NCI-H748 (cell line): ENCODE data around the gene DYNC1I1.

ENCODE experiments used
- DNase-seq: peaks from one replicate; lab custom pipeline; 2025; ENCODE audit not compliant: unreplicated experiment; lab: John Stamatoyannopoulos, UW

DYNC1I1 gene

DNA sequence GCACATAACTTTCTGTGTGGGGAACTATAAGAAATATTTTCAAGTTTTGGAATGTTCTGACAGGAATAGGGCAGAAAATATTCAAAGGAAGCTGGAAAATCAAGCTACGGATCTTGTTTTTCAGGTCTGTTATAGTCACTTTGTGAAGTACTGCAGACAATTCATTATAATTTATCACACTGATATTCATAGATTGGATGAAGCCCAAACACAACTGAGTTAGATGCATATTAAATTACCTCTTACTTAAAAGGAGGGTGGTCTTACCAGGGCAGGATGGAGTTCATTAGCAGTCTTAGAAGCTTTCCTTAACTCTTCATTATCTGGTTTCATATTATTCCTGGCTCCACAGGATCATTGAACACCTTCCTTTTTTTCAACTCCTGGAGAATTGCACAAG lies 242.3 kb downstream of the DYNC1I1 start:
- no peak for DNase-seq

GRCh38 chr7:96016056-96016586 lies 243.8 kb downstream of the DYNC1I1 start:
- no peak for DNase-seq

GRCh38 chr7:96016735-96017134 lies 244.4 kb downstream of the DYNC1I1 start:
- DNase-seq, result no peak

- peak; percentile 93 for DNase-seq
Observed at GRCh38 chr7:96017877-96018276, 245.5 kb downstream of the DYNC1I1 start.

- no peak for DNase-seq
Observed at GRCh38 chr7:96021568-96021967, 249.2 kb downstream of the DYNC1I1 start.

GRCh38 chr7:96023387-96023786 lies 251.0 kb downstream of the DYNC1I1 start:
- no peak for DNase-seq

GRCh38 chr7:96026010-96026409 lies 253.7 kb downstream of the DYNC1I1 start:
- no peak for DNase-seq

DNA sequence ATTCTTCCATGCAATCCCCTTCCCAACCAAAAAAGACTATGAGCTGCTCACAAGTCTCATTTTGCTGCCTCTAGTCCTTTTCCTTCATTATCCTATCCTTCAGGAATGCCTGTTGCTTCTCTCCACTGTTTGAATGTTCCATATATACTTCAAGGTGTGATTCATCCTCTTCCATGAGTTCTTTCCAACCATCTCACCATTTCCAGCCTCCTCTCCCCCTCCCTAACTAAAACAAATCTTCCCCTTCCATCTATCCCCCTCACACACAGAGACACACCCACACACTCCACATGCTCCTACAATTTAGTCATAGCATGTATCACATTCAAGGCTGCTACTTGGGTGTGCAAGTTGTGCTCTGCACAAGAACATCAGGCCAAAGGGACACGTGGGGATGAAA lies 254.3 kb downstream of the DYNC1I1 start:
- no peak for DNase-seq

DNA sequence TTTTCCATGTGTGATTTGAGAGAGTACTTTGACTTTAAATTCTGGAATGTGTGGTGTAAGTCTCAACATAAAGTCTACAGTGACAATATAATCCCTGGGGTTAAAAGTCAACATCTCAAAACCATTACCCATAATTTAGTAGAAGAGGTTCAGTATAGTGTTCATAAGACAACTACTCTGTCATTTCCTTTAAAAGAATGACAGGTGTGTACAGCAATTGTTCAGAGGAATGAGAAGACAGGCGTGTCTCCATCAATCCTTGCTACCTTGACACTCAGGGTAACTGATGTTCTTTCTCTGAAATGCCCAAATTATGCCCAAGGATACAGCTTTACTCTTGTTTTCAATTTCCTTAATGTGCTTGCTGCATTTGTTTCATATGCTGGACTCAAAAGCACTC lies 256.4 kb downstream of the DYNC1I1 start:
- no peak for DNase-seq

DNA sequence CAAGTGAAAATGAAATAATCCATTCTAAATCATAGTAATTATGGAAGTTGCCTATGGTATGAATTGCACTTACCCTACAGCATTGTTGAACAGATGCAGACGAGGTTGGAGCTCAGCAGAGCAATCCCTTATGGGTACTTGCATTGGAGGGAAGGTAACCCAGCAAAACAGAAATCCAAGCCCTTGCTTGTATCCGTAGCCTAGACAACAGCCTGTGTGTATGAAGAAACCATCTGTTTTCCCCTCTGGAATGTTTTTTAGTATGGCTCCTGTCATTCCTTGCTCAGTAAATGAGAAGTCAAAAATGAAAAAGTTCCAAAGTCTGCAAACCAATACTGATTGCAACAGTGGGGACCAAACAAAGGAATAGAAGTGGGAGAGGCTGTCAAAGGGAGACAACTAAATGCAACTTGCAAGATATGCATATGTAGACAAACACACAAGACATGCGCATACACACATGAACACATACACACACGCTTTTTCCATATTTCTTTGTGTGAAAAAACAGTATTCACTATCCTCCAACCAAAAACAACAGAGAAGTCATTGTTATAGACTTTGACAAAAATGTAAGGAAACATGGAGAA lies 260.8 kb downstream of the DYNC1I1 start:
- no peak for DNase-seq

DNA sequence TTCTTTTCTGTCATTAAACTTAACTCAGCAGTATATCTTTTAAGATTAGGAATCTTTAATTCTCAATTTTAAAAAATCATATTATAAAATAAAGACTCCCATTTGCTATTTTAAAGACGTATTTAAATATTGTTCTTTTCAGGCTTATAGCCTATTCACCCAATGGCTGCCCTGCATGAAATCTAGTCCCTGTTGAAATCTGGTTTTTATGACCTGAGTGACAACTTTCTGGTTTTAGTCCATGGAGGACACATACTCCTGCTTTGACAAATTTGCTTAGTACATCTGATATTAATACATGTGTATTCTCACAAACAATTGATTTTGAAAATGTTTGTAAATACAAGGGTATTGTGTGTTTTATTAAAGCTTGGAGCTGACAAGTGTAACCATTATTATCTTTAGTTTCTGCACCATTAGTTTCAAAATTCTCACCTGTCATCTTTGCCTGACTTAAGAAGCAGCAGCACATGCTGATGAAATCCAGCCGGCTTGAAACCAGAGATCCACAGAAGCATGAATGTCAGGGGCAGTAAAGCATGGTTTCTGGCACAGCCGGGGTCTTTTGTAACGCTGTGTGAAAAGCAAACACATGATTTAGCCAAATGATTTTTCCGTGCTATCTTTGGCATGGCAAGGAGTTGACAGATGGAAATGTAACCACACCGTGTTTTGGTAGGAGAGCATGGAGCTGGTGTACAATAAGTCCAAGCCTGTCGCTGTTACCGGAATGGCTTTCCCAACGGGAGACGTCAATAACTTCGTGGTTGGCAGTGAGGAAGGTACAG lies 262.8 kb downstream of the DYNC1I1 start:
- DNase-seq, result peak; percentile 87

- no peak for DNase-seq
Observed at GRCh38 chr7:96040250-96040772, 268.0 kb downstream of the DYNC1I1 start.

- DNase-seq, result no peak
Observed at GRCh38 chr7:96041171-96041570, 268.8 kb downstream of the DYNC1I1 start.

DNA sequence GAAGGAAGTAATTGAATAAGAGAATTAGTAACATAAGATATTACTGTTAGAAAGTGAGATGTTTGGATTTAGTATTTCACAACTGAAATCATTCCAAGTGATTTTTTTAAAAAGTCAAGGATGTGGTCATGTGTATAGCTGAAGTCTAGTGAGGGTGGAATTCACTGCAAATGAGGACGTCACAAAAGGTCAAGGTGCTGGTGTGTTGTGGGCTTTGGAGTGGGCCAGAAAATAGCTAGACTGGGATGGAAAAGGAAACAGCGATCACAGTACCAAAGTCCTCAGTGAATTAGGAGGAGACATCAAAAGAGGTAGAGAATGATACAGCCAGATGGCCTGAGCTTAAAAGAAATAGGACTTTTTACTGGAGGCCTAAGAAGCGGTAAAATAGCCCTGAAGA lies 272.8 kb downstream of the DYNC1I1 start:
- DNase-seq, result no peak

DNA sequence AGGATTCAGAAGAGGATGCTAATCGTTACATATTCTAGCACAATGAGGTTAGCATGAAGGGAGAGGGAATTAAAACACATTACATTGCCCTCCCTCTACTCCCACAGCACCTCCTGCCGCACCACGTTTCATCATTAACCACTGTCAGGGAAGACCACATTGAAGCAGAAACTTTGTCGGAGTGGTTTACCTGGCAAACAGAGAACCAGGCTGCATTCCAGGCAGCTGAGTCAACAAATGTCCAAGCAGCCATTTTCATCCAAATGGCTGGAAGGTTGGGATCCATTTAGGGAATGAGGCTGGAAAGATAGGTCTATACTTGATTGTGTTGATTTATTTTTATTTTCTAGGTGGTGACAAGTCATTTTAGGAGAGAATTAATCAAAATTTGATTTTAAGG lies 273.6 kb downstream of the DYNC1I1 start:
- peak; percentile 88 for DNase-seq

GRCh38 chr7:96052289-96052688 lies 279.9 kb downstream of the DYNC1I1 start:
- DNase-seq, result no peak

- peak; percentile 92 for DNase-seq
Observed at GRCh38 chr7:96052860-96053470, 280.6 kb downstream of the DYNC1I1 start.

- DNase-seq, result no peak
Observed at GRCh38 chr7:96055717-96056116, 283.4 kb downstream of the DYNC1I1 start.

DNA sequence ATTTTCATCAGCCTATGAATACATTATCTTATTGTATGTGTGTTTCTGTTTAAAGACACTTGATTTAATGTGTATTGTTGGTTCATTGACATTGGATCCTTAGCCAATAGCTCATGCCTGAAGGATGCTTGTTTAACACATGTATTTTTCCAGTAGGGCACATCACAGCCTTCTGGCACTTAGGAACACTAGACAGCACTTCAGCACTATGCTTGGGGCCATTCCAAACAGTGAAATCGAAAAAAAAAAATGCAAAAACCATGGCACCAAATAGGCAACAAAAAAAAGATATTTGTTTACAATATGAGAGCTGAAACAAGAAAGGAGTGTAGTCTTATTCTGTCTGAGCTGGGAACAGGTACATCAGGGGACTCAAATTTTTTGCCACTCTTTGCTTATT lies 286.7 kb downstream of the DYNC1I1 start:
- DNase-seq, result peak; percentile 57

DNA sequence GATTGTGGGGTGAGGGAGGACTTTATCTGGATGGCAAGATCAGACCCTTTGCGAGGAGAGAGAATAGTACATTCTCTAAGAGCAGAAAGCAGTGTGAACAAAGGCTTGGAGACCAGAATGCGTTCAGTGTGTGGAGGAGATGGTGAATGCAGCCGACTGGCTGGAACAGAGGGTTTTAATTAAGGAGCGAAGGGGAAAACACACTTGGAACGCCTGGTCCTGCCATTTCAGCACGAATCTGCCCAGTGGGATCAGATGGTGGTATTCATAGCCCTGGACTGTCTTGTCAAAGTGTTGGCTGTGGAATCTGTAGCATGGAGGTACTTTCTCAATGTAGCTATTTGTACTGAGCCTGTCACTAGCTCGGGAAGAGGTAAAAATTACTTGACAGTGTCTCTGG lies 288.7 kb downstream of the DYNC1I1 start:
- no peak for DNase-seq

GRCh38 chr7:96061844-96062243 lies 289.5 kb downstream of the DYNC1I1 start:
- DNase-seq, result no peak

GRCh38 chr7:96067321-96067720 lies 295.0 kb downstream of the DYNC1I1 start:
- no peak for DNase-seq
